BE2C (cell line): ENCODE results near the gene RSPH6A.

Source experiments
- DNase-seq: peaks from one replicate; pipeline ENCODE4 v3.0.0-alpha.2; 2020
- H3K27me3 ChIP-seq: fragments of 250-450 bp; sonication (Bioruptor Pico); 2 replicates; pipeline ENCODE4 v1.5.1; 2020; ENCODE audit warnings: mild to moderate bottlenecking
- H3K36me3 ChIP-seq: fragments of 250-450 bp; sonication (Bioruptor Pico); 2 replicates; pipeline ENCODE4 v1.5.1; 2020; ENCODE audit warnings: mild to moderate bottlenecking
- H3K4me1 ChIP-seq: fragments of 250-450 bp; sonication (Bioruptor Pico); 2 replicates; pipeline ENCODE4 v1.5.1; 2020
- H3K4me3 ChIP-seq: 2 replicates; pipeline ENCODE4 v1.5.1; 2011; ENCODE audit warnings: low read depth, low read length
- H3K9me3 ChIP-seq: fragments of 250-450 bp; sonication (Bioruptor Pico); 2 replicates; pipeline ENCODE4 v1.5.1; 2020
- TF ChIP-seq, protein P1 (sequence below): IDR thresholded peaks from 2 replicates; pipeline ENCODE4 v1.5.1; 2012; ENCODE audit warnings: mild to moderate bottlenecking, low read depth, low read length

RSPH6A gene

DNA sequence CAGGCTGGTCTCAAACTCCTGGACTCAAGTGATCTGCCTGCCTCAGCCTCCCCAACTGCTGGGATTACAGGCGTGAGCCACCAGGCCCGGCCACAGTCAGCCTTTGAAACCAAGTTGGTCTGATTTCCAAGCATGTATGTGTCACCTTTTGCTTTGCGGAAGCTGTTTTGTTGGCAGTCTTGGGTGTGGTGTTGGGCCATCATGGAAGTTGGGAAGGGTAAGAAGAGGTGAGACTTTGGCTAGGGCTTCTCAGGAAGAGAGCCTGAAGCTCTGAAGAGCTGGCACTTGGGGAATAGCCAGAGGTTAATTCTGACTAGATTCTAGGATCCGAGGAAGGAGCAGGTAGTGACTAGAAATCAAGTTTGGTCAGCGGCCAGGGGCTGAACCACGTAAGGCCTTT, 2.8 kb downstream of the RSPH6A start:
- TF ChIP-seq, protein P1, sequence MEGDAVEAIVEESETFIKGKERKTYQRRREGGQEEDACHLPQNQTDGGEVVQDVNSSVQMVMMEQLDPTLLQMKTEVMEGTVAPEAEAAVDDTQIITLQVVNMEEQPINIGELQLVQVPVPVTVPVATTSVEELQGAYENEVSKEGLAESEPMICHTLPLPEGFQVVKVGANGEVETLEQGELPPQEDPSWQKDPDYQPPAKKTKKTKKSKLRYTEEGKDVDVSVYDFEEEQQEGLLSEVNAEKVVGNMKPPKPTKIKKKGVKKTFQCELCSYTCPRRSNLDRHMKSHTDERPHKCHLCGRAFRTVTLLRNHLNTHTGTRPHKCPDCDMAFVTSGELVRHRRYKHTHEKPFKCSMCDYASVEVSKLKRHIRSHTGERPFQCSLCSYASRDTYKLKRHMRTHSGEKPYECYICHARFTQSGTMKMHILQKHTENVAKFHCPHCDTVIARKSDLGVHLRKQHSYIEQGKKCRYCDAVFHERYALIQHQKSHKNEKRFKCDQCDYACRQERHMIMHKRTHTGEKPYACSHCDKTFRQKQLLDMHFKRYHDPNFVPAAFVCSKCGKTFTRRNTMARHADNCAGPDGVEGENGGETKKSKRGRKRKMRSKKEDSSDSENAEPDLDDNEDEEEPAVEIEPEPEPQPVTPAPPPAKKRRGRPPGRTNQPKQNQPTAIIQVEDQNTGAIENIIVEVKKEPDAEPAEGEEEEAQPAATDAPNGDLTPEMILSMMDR: no peak
- H3K27me3 ChIP-seq: no peaks in the 10 kb centered on the region
- no peaks in the 10 kb centered on the region; the same call in 1 of the 2 replicates for H3K4me1 ChIP-seq
- DNase-seq: no peak
- no peaks in the 10 kb centered on the region for H3K9me3 ChIP-seq
- no peaks in the 10 kb centered on the region for H3K36me3 ChIP-seq
- no peak overlapping the region for H3K4me3 ChIP-seq

DNA sequence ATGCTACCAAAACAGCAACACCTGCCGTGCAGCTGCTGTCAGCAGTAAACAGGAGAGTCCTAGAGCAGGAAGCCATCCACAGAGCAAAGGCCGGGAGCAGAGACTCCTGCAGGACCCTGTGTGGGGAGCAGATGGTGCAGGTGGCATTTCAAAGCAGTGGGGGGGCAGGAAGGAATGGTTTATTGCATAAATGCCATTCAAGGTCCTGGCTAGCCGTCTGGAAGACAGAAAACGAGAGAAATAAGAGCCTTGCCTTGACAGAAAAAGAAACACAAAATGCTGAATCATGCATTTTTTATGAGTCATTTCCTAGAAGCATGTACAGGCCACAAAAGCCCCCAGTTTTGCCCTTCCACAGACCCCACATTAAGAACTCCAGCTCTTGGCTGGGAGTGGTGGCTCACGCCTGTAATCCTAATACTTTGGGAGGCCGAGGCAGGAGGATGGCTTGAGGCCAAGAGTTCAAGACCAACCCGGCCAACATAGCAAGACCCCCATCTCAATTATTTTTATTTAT, 5.4 kb downstream of the RSPH6A start:
- no peaks in the 10 kb centered on the region for H3K27me3 ChIP-seq
- no peaks in the 10 kb centered on the region for H3K9me3 ChIP-seq
- TF ChIP-seq, protein P1: no peak
- no peaks in the 10 kb centered on the region; the same call in 1 of the 2 replicates for H3K4me1 ChIP-seq
- no peak for DNase-seq
- H3K4me3 ChIP-seq: no peak overlapping the region
- no peaks in the 10 kb centered on the region for H3K36me3 ChIP-seq

DNA sequence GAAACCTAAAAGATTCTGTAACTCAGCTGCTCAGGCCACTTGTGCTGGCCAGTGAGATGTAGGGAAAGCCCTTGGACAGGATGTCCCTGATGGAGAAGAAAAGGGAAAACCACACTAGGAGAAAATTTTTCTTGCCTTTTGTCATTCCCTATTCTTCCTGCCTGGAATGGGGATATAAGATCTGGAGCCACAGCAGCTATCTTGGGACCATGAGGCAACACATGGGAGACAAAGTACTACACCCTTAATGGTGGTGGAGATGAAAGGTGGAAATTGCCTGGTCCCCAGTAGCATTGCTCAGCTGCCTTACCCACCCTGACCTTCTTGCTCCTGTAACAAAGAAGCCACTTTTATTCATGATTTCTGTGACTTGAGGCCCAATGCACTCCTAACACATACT, 9.4 kb downstream of the RSPH6A start:
- H3K36me3 ChIP-seq: no peaks in the 10 kb centered on the region
- DNase-seq: no peak
- H3K27me3 ChIP-seq: no peaks in the 10 kb centered on the region
- H3K9me3 ChIP-seq: no peaks in the 10 kb centered on the region
- TF ChIP-seq, protein P1: no peak
- no peak overlapping the region for H3K4me3 ChIP-seq
- H3K4me1 ChIP-seq: no peaks in the 10 kb centered on the region; the same call in 1 of the 2 replicates

DNA sequence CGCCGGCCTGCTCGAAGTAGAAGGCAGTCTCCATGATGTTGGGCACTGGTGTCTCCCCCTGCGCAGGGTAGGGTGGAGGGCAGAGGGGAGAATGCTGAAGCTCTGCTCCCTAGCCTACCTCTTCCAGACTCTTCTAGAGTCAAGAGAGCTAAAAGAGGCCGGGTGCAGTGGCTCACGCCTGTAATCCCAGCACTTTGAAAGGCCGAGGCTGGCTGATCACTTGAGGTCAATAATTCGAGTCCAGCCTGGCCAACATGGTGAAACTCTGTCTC, 10.2 kb downstream of the RSPH6A start:
- DNase-seq: no peak
- H3K27me3 ChIP-seq: no peaks in the 10 kb centered on the region
- no peaks in the 10 kb centered on the region for H3K9me3 ChIP-seq
- H3K36me3 ChIP-seq: no peaks in the 10 kb centered on the region
- TF ChIP-seq, protein P1: no peak
- H3K4me1 ChIP-seq: no peaks in the 10 kb centered on the region; the same call in 1 of the 2 replicates
- H3K4me3 ChIP-seq: no peak overlapping the region

DNA sequence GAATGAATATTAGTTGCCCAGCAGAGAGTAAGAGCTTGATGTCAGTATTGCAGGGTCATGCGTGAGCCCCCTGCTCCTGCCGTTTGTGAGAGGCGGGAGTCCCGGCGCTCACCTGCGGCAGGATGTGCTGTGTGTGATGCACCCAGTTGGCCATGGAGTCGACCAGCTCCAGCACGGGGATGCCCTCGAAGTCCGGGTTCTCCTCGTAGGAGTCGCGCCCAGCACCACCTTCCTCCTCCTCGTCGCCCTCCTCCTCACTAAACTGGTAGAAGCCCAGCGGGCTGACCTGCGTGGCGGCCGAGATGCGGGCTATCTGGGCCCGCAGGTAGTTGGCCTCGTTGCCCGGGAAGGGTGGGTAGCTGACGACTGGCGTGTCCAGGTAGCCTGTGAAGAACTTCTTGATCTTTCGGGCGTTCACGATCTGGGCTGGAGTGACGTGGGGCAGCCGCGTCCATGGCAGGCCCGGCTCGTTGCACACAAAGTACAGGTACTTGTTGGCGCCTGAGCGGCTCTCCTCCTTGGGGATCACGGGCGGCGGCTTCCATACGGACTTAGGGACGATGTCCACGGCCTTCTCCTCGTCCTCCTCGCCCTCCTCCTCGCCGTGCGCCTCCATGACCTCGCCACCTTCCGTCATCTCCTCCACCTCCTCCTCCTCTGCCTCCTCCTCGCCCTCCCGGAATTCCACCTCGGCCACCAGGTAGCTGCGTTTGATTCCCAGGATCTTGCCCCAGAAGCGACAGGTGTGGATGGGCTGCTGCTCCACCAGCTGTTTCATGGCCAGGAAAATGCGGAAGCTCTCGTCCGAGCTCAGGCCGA, 10.8 kb downstream of the RSPH6A start:
- H3K4me1 ChIP-seq: no peaks in the 10 kb centered on the region

More for the DNA sequence above, 10.8 kb downstream of the RSPH6A start:
- Histone ChIP-seq H3K27me3 (no peaks in the 10 kb centered on the region), H3K36me3 (no peaks in the 10 kb centered on the region), H3K4me3 (no peak overlapping the region), H3K9me3 (no peaks in the 10 kb centered on the region)
- TF ChIP-seq, protein P1: no peak
- no peak for DNase-seq
